K562 (cell line): Measurements from ENCODE around the gene HTRA3. TPM values are rescaled to one million over a fixed set of nuclear protein-coding genes. Genes with fewer than 3 reads are reported as not detected.

Experiments used
- ATAC-seq: fragments of 200-7000 bp; cut with Tn5 transposase; 3 replicates; pipeline ENCODE4 v1.9.1; 2020; ENCODE audit warnings: moderate library complexity
- BruUV-seq: library from RNA; stranded (reverse); fragments of 400-500 nt; replicated peaks from 2 replicates; lab custom pipeline; 2021; lab: Mats Ljungman, UMichigan
- CTCF ChIA-PET: fragments of 300-600 bp; formaldehyde crosslinking; extraction: SDS; loops from one replicate; lab custom pipeline; 2021; ENCODE audit warnings: low intra/inter-chr PET ratio; lab: Yijun Ruan, JAX
- POLR2A ChIA-PET: fragments of 300-600, 350-650 bp; sonication (Branson Sonifier 250); formaldehyde crosslinking; extraction: SDS; loops from one replicate; lab custom pipeline; 2021; ENCODE audit warnings: antibody characterized with exemption, inconsistent platforms; lab: Yijun Ruan, JAX
- DNase-seq, 4 experiments: peaks; one replicate each; pipeline versions ENCODE4 v3.0.0 to v3.0.0-alpha.2; 2011 to 2018; ENCODE audit warnings: low spot score in 3 of 4, mixed read lengths in 3 of 4; ENCODE audit errors: extremely low read depth in 1 of 4
- FAIRE-seq: peaks from 2 replicates; lab custom pipeline; 2011; peaks lifted over from hg19 to GRCh38; lab: Jason Lieb, UNC
- H2AFZ ChIP-seq: 2 replicates; pipeline ENCODE4 v1.6.0; 2011; ENCODE audit warnings: low read depth, low read length, control low read depth, inconsistent platforms
- H3K27ac ChIP-seq: fragments of 200-600 bp; 3 replicates; pipeline ENCODE4 v1.8.0; 2011; ENCODE audit warnings: low read depth, mild to moderate bottlenecking, control low read depth, inconsistent platforms, low read length, moderate library complexity, mixed read lengths; ENCODE audit errors: extremely low read depth
- H3K27me3 ChIP-seq, 2 experiments: fragments of 300-600 bp in 1 of 2; 2 replicates in 1 of 2; 3 replicates in 1 of 2; pipeline versions ENCODE4 v1.6.0 to v1.8.0; 2011; ENCODE audit warnings: inconsistent platforms in 2 of 2, low read length in 2 of 2, mild to moderate bottlenecking in 1 of 2, mixed read lengths in 1 of 2, moderate library complexity in 1 of 2; ENCODE audit not compliant: control insufficient read depth in 2 of 2, insufficient read depth in 2 of 2
- H3K36me3 ChIP-seq: fragments of 300-600 bp; 3 replicates; pipeline ENCODE4 v1.8.0; 2011; ENCODE audit warnings: mild to moderate bottlenecking, low read length, inconsistent platforms; ENCODE audit not compliant: control insufficient read depth, insufficient read depth
- H3K4me1 ChIP-seq, 2 experiments: fragments of 200-600 bp in 1 of 2; replicated peaks in 1 of 2; 2 replicates in 1 of 2; 3 replicates in 1 of 2; pipeline versions ENCODE4 v1.5.1 to v1.8.0; 2011; ENCODE audit warnings: inconsistent platforms in 2 of 2, low read length in 2 of 2, mild to moderate bottlenecking in 1 of 2, mixed read lengths in 1 of 2, moderate library complexity in 1 of 2; ENCODE audit not compliant: control insufficient read depth in 2 of 2, insufficient read depth in 2 of 2
- H3K4me2 ChIP-seq: 2 replicates; pipeline ENCODE4 v1.6.1; 2011; ENCODE audit warnings: low read length, control low read depth, inconsistent platforms, mixed read lengths; ENCODE audit not compliant: insufficient read depth
- H3K4me3 ChIP-seq: fragments of 200-600 bp; sonication (generic), shearing (Covaris generic); 2 replicates; pipeline ENCODE4 v1.5.1; 2016; ENCODE audit warnings: control low read depth, inconsistent platforms
- H3K79me2 ChIP-seq: fragments of 200-600 bp; 3 replicates; pipeline ENCODE4 v1.8.0; 2011; ENCODE audit warnings: low read length, inconsistent platforms; ENCODE audit not compliant: control insufficient read depth, insufficient read depth
- H3K9ac ChIP-seq, 2 experiments: 2 replicates each; pipeline versions ENCODE4 v1.6.0 to v1.6.1; 2011; ENCODE audit warnings: low read depth in 2 of 2, low read length in 2 of 2, control low read depth in 1 of 2, inconsistent platforms in 1 of 2, mild to moderate bottlenecking in 1 of 2, mixed read lengths in 1 of 2; ENCODE audit not compliant: insufficient read depth in 1 of 2
- H3K9me1 ChIP-seq: one replicate; pipeline ENCODE4 v1.6.0; 2011; ENCODE audit warnings: inconsistent platforms, mild to moderate bottlenecking, low read length, moderate library complexity; ENCODE audit not compliant: control insufficient read depth, insufficient read depth
- H3K9me3 ChIP-seq: replicated peaks from 2 replicates; pipeline ENCODE4 v1.5.1; 2011; ENCODE audit warnings: low read depth, low read length, inconsistent platforms; ENCODE audit not compliant: control insufficient read depth, insufficient read depth
- H4K20me1 ChIP-seq: replicated peaks from 2 replicates; pipeline ENCODE4 v1.6.1; 2011; ENCODE audit warnings: low read length, inconsistent platforms, mixed read lengths; ENCODE audit not compliant: control insufficient read depth, insufficient read depth
- CBX5 ChIP-seq: IDR thresholded peaks from 2 replicates; pipeline ENCODE4 v1.6.1; 2014; ENCODE audit warnings: low read depth, borderline replicate concordance
- DPF2 ChIP-seq: fragments of 450-650 bp; IDR thresholded peaks from 2 replicates; pipeline ENCODE4 v1.6.1; 2016
- HNRNPUL1 ChIP-seq: fragments of 200-400 bp; formaldehyde crosslinking; IDR thresholded peaks from 2 replicates; pipeline ENCODE4 v1.6.1; 2017; ENCODE audit warnings: low read length
- KDM4B ChIP-seq, 2 experiments: fragments of 450-650 bp in 1 of 2; sonication (generic) in 1 of 2; IDR thresholded peaks; 2 replicates each; pipeline ENCODE4 v1.6.1; 2016 to 2017; ENCODE audit warnings: borderline replicate concordance in 2 of 2, antibody characterized with exemption in 1 of 2, low read depth in 1 of 2, mild to moderate bottlenecking in 1 of 2
- KDM5B ChIP-seq: fragments of 200-600 bp; sonication (generic); IDR thresholded peaks from 2 replicates; pipeline ENCODE4 v1.6.1; 2012; ENCODE audit warnings: low read depth, mild to moderate bottlenecking, moderate library complexity, low read length, control low read depth, inconsistent platforms; ENCODE audit not compliant: insufficient replicate concordance
- LARP7 ChIP-seq: fragments of 450-650 bp; IDR thresholded peaks from 2 replicates; pipeline ENCODE4 v1.6.1; 2016
- NR2C2 ChIP-seq, 2 experiments: fragments of 200-800 bp in 1 of 2; sonication (Bioruptor generic) in 1 of 2; sonication (generic) in 1 of 2; formaldehyde crosslinking in 1 of 2; IDR thresholded peaks; 2 replicates each; pipeline versions ENCODE4 v1.6.1 to v1.8.0; 2016 to 2022; ENCODE audit warnings: mild to moderate bottlenecking in 1 of 2, missing compliant biosample characterization in 1 of 2, missing genetic modification characterization in 1 of 2, missing genetic modification reagents in 1 of 2
- NR4A1 ChIP-seq, 2 experiments: fragments of 250-450 bp in 1 of 2; fragments of 450-650 bp in 1 of 2; sonication (Bioruptor Pico) in 1 of 2; IDR thresholded peaks; 2 replicates each; pipeline versions ENCODE4 v1.4.0 to v1.6.1; 2016 to 2020; ENCODE audit warnings: mild to moderate bottlenecking in 2 of 2, missing compliant biosample characterization in 1 of 2, missing genetic modification characterization in 1 of 2, moderate library complexity in 1 of 2
- RAD51 ChIP-seq: fragments of 450-650 bp; IDR thresholded peaks from 2 replicates; pipeline ENCODE4 v1.7.1; 2016; ENCODE audit warnings: low read depth, mild to moderate bottlenecking, borderline replicate concordance
- SAFB ChIP-seq: fragments of 200-400 bp; formaldehyde crosslinking; IDR thresholded peaks from 2 replicates; pipeline ENCODE4 v1.6.1; 2017; ENCODE audit warnings: low read depth, low read length, borderline replicate concordance
- SMARCA4 ChIP-seq: fragments of 450-650 bp; IDR thresholded peaks from 2 replicates; pipeline ENCODE4 v1.6.1; 2016
- TAF9B ChIP-seq: fragments of 450-650 bp; IDR thresholded peaks from 2 replicates; pipeline ENCODE4 v1.6.1; 2018; ENCODE audit warnings: mild to moderate bottlenecking; ENCODE audit not compliant: partially characterized antibody
- XRCC4 ChIP-seq: IDR thresholded peaks from one replicate; pipeline ENCODE4 v1.6.1; 2011; ENCODE audit not compliant: insufficient read depth, insufficient read length; ENCODE audit errors: extremely low read depth
- ZKSCAN8 ChIP-seq: fragments of 200-800 bp; sonication (Bioruptor generic); IDR thresholded peaks from 2 replicates; pipeline ENCODE4 v1.6.1; 2016; ENCODE audit warnings: missing genetic modification characterization, missing compliant biosample characterization
- ZNF445 ChIP-seq: fragments of 250-450 bp; sonication (Bioruptor Pico); IDR thresholded peaks from 2 replicates; pipeline ENCODE4 v1.4.0; 2020; ENCODE audit warnings: low read depth, mild to moderate bottlenecking, moderate library complexity
- WGBS: fragments of 100-300 bp; shearing (Covaris generic); methylation state at CpG from one replicate; pipeline ENCODE4 v1.1.6; 2016; ENCODE audit warnings: low coverage, mixed read lengths; ENCODE audit not compliant: insufficient coverage; ENCODE audit errors: missing lambda C conversion rate; 5-methylcytosine and 5-hydroxymethylcytosine counted together
- in situ Hi-C: fragments of 300-500 bp; cut with MboI; formaldehyde crosslinking; loops from 4 replicates; pipeline ENCODE4 v1.15.0; 2018; ENCODE audit warnings: inconsistent platforms, mixed read lengths
- intact Hi-C: fragments of 100-400 bp; cut with micrococcal nuclease; formaldehyde crosslinking; loops from 2 replicates; pipeline ENCODE4 v1.14.2; 2022
- polyA plus RNA-seq, 8 experiments: library from polyadenylated mRNA; depleted of rRNA in 4 of 8; stranded (reverse) in 5 of 8; unstranded in 3 of 8; fragments of >200 nt; fragmentation: Nextera tagmentation in 2 of 8; fragmentation: Illumina TruSeq in 1 of 8; extraction: Ambion mirVana in 2 of 8; extraction: Trizol in 1 of 8; gene quantifications; 2 replicates each; pipeline versions ENCODE4 v1.2.1 to v1.2.3, GENCODE V29; 2011 to 2014; ENCODE audit warnings: inconsistent platforms in 1 of 8, missing spikeins in 1 of 8
- total RNA-seq, 7 experiments: library from RNA; depleted of rRNA in 6 of 7; stranded (reverse); fragments of >200 nt in 6 of 7; fragmentation: Illumina TruSeq in 2 of 7; extraction: Trizol in 2 of 7; gene quantifications; 2 replicates each; pipeline versions ENCODE4 v1.2.1 to v1.2.3, GENCODE V29; 2011 to 2021; ENCODE audit warnings: low replicate concordance in 1 of 7
- TF ChIP-seq, protein P1 (sequence below): fragments of 250-450 bp; sonication (Bioruptor Pico); IDR thresholded peaks from 2 replicates; pipeline ENCODE4 v1.8.0; 2022; ENCODE audit warnings: moderate library complexity, mild to moderate bottlenecking, inconsistent platforms
- TF ChIP-seq, protein P2 (sequence below): sonication (generic); formaldehyde crosslinking; IDR thresholded peaks from 2 replicates; pipeline ENCODE4 v1.8.1; 2023; ENCODE audit warnings: mild to moderate bottlenecking, missing genetic modification reagents
- TF ChIP-seq, protein P3 (sequence below), 2 experiments: fragments of 450-650 bp; IDR thresholded peaks; 2 replicates each; pipeline ENCODE4 v1.6.1; 2016

Gene HTRA3
- total and polyA plus RNA-seq, 9 of the 15 experiments (the other 6 are each of a cell fraction or from before 2014, with no cell fraction given), result 0.04 TPM; not detected in 8

DNA sequence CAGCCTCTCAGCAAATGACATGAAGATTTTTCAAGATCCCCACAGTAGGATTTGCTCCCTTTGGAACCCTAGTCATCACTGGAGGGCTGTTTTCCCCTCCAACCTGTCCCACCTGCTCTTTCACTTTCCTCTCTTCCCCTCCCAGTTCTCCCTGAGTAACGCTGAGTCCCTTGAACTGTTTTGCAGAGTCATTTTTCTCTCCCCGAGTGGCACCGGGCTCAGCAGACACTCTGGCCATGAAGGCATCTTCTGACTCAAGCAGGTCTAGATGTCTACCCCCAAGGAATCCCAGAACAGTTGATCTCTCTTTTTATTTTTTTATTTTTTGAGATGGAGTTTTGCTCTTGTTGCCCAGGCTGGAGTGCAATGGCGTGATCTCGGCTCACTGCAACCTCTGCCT lies 52.2 kb downstream of the HTRA3 start:
- DNase-seq (no peak), ATAC-seq (no peak), FAIRE-seq (no peak)
- Histone ChIP-seq H3K27me3 (peaks cover 0 to 36% of the 10 kb centered on the region in 2 experiments; a peak in 2 of 5 replicates), H3K9me3 (no peaks in the 10 kb centered on the region; the same call in 1 of the 2 replicates), H2AFZ (no peak overlapping the region), H3K9me1 (no peaks in the 10 kb centered on the region), H3K36me3 (no peaks in the 10 kb centered on the region), H4K20me1 (0 out of 2 replicates have a peak, but pooled peaks cover 4% of the 10 kb centered on the region), H3K79me2 (no peaks in the 10 kb centered on the region), H3K9ac (no peak overlapping the region), H3K4me1 (0 out of 5 replicates have a peak, but pooled peaks cover 0 to 2% of the 10 kb centered on the region in 2 experiments), H3K4me3 (no peak overlapping the region), H3K4me2 (no peak overlapping the region), H3K27ac (no peak overlapping the region)
- 0% methylated on average over 3 of the region's 5 CpGs for WGBS
- in situ Hi-C loops, result no loop called here
- POLR2A ChIA-PET, result interaction anchor here (1.5 kb wide), 1 partner anchor 18 kb away, joined by 6 read pairs; no protein-coding TSS in a partner anchor
- intact Hi-C loops, result loop anchor here (5.0 kb wide), 1 partner anchor 81 kb away; no protein-coding TSS in a partner anchor
- CTCF ChIA-PET, result no interaction called here
- no TSS peak for BruUV-seq
- TF ChIP-seq KDM5B, result no peak
- TF ChIP-seq SMARCA4, result no peak
- TF ChIP-seq RAD51, result no peak
- TF ChIP-seq, protein P1, sequence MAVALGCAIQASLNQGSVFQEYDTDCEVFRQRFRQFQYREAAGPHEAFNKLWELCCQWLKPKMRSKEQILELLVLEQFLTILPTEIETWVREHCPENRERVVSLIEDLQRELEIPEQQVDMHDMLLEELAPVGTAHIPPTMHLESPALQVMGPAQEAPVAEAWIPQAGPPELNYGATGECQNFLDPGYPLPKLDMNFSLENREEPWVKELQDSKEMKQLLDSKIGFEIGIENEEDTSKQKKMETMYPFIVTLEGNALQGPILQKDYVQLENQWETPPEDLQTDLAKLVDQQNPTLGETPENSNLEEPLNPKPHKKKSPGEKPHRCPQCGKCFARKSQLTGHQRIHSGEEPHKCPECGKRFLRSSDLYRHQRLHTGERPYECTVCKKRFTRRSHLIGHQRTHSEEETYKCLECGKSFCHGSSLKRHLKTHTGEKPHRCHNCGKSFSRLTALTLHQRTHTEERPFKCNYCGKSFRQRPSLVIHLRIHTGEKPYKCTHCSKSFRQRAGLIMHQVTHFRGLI, result no peak
- TF ChIP-seq, protein P2, sequence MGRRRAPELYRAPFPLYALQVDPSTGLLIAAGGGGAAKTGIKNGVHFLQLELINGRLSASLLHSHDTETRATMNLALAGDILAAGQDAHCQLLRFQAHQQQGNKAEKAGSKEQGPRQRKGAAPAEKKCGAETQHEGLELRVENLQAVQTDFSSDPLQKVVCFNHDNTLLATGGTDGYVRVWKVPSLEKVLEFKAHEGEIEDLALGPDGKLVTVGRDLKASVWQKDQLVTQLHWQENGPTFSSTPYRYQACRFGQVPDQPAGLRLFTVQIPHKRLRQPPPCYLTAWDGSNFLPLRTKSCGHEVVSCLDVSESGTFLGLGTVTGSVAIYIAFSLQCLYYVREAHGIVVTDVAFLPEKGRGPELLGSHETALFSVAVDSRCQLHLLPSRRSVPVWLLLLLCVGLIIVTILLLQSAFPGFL (CRISPR knock-in tag), result no peak
- no peak for TF ChIP-seq SAFB
- no peak for TF ChIP-seq HNRNPUL1
- no peak for TF ChIP-seq NR4A1 (CRISPR knock-in tag; IDR thresholded peaks at IDR 0.05)
- no peak for TF ChIP-seq NR4A1 (tag; IDR thresholded peaks at IDR 0.05)
- no peak for TF ChIP-seq KDM4B (IDR thresholded peaks at IDR 0.05; ENCODE audit: borderline replicate concordance in 2 of 2, low read depth in 1 of 2)
- TF ChIP-seq XRCC4, result no peak
- no peak for TF ChIP-seq TAF9B
- TF ChIP-seq NR2C2 (CRISPR knock-in tag; IDR thresholded peaks at IDR 0.05), result no peak
- no peak for TF ChIP-seq NR2C2 (tag; IDR thresholded peaks at IDR 0.05)
- TF ChIP-seq, protein P3, sequence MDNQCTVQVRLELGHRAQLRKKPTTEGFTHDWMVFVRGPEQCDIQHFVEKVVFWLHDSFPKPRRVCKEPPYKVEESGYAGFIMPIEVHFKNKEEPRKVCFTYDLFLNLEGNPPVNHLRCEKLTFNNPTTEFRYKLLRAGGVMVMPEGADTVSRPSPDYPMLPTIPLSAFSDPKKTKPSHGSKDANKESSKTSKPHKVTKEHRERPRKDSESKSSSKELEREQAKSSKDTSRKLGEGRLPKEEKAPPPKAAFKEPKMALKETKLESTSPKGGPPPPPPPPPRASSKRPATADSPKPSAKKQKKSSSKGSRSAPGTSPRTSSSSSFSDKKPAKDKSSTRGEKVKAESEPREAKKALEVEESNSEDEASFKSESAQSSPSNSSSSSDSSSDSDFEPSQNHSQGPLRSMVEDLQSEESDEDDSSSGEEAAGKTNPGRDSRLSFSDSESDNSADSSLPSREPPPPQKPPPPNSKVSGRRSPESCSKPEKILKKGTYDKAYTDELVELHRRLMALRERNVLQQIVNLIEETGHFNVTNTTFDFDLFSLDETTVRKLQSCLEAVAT (IDR thresholded peaks at IDR 0.05), result no peak
- no peak for TF ChIP-seq CBX5
- no peak for TF ChIP-seq ZNF445 (CRISPR knock-in tag)
- no peak for TF ChIP-seq DPF2
- no peak for TF ChIP-seq LARP7
- no peak for TF ChIP-seq ZKSCAN8
